ENCODE results near the gene WFDC8. TPM values are rescaled to one million over a fixed set of nuclear protein-coding genes. Genes with fewer than 3 reads are reported as not detected.

WFDC8 gene
- total and polyA plus RNA-seq, 9 donors, result 0.23 TPM; not detected in 8

- TF ChIP-seq POLR2A (IDR thresholded peaks at IDR 0.05), result no peak
- TF ChIP-seq EP300 (IDR thresholded peaks at IDR 0.05), result no peak
- no peak for TF ChIP-seq CTCF (IDR thresholded peaks at IDR 0.05)
- Histone ChIP-seq H3K36me3 (no peaks in the 10 kb centered on the region), H3K27me3 (no peaks in the 10 kb centered on the region), H3K4me3 (no peak overlapping the region), H3K9me3 (no peaks in the 10 kb centered on the region), H3K4me1 (ENCODE audit: insufficient read depth) (no peaks in the 10 kb centered on the region), H3K27ac (no peak overlapping the region)
- intact Hi-C loops (cut with DNase I), result no loop called here
- 76 to 88% (median 79%) methylated on average over 2 of the region's 2 CpGs for WGBS, 3 donors
- no peak for DNase-seq
Measured at GRCh38 chr20:45564760-45565276, 14.3 kb downstream of the WFDC8 start.

GRCh38 chr20:45555198-45555597, 23.9 kb downstream of the WFDC8 start:
- Histone ChIP-seq H3K4me3 (no peak overlapping the region), H3K4me1 (ENCODE audit: insufficient read depth) (no peaks in the 10 kb centered on the region), H3K27me3 (no peaks in the 10 kb centered on the region), H3K36me3 (no peaks in the 10 kb centered on the region), H3K27ac (no peak overlapping the region), H3K9me3 (no peaks in the 10 kb centered on the region)
- 68 to 79% (median 73%) methylated on average over 1 of the region's 1 CpG for WGBS, 3 donors
- no peak for DNase-seq
- intact Hi-C loops (cut with DNase I), result no loop called here
- TF ChIP-seq POLR2A (IDR thresholded peaks at IDR 0.05) (no peak), EP300 (IDR thresholded peaks at IDR 0.05) (no peak), CTCF (IDR thresholded peaks at IDR 0.05) (no peak)

GRCh38 chr20:45552456-45552855, 26.6 kb downstream of the WFDC8 start:
- DNase-seq, result no peak
- no peak for TF ChIP-seq CTCF (IDR thresholded peaks at IDR 0.05)
- no peak for TF ChIP-seq POLR2A (IDR thresholded peaks at IDR 0.05)
- TF ChIP-seq EP300 (IDR thresholded peaks at IDR 0.05), result no peak
- Histone ChIP-seq H3K4me3 (no peak overlapping the region), H3K27ac (no peak overlapping the region), H3K27me3 (no peaks in the 10 kb centered on the region), H3K4me1 (ENCODE audit: insufficient read depth) (no peaks in the 10 kb centered on the region), H3K9me3 (no peaks in the 10 kb centered on the region), H3K36me3 (no peaks in the 10 kb centered on the region)
- 75 to 80% (median 76%) methylated on average over 2 of the region's 2 CpGs for WGBS, 3 donors
- intact Hi-C loops (cut with DNase I), result no loop called here

- Histone ChIP-seq H3K4me1 (ENCODE audit: insufficient read depth) (no peaks in the 10 kb centered on the region), H3K9me3 (no peaks in the 10 kb centered on the region), H3K4me3 (no peak overlapping the region), H3K27ac (no peak overlapping the region), H3K36me3 (no peaks in the 10 kb centered on the region), H3K27me3 (no peaks in the 10 kb centered on the region)
- DNase-seq, result no peak
- intact Hi-C loops (cut with DNase I), result no loop called here
- no peak for TF ChIP-seq CTCF (IDR thresholded peaks at IDR 0.05)
- TF ChIP-seq EP300 (IDR thresholded peaks at IDR 0.05), result no peak
- TF ChIP-seq POLR2A (IDR thresholded peaks at IDR 0.05), result no peak
Measured at GRCh38 chr20:45550765-45551164, 28.3 kb downstream of the WFDC8 start.

Data from ovary (tissue), 9 donors.